Measurements from ENCODE around the gene AIPL1. TPM values are rescaled to one million over a fixed set of nuclear protein-coding genes. Genes with fewer than 3 reads are reported as not detected.

The AIPL1 gene
- total RNA-seq, 1 donor from 2014 or later: not detected

GRCh38 chr17:6464446-6465041 lies 29.6 kb upstream of the AIPL1 start:
- DNase-seq (ENCODE audit: extremely low spot score, unreplicated experiment): no peak
- H3K4me3 Mint-ChIP-seq: no peak overlapping the region
- H3K27ac Mint-ChIP-seq: no peak overlapping the region
- no peak for TF ChIP-seq CTCF (conservative IDR thresholded peaks at IDR 0.05)
- peaks cover 3% of the 10 kb centered on the region for H3K36me3 Mint-ChIP-seq
- no peaks in the 10 kb centered on the region for H3K9me3 Mint-ChIP-seq
- no peaks in the 10 kb centered on the region for H3K27me3 Mint-ChIP-seq
- H3K4me1 Mint-ChIP-seq (ENCODE audit: unreplicated experiment): peaks cover 7% of the 10 kb centered on the region

- Mint-ChIP-seq H3K4me3 (no peak overlapping the region), H3K36me3 (peaks cover 3% of the 10 kb centered on the region), H3K4me1 (ENCODE audit: unreplicated experiment) (peaks cover 7% of the 10 kb centered on the region), H3K27ac (no peak overlapping the region), H3K27me3 (no peaks in the 10 kb centered on the region), H3K9me3 (no peaks in the 10 kb centered on the region)
- no peak for TF ChIP-seq CTCF (conservative IDR thresholded peaks at IDR 0.05)
- DNase-seq (ENCODE audit: extremely low spot score, unreplicated experiment): no peak
Observed at GRCh38 chr17:6463616-6464445, 28.9 kb upstream of the AIPL1 start.

- Mint-ChIP-seq H3K4me1 (ENCODE audit: unreplicated experiment) (peaks cover 7% of the 10 kb centered on the region), H3K9me3 (no peaks in the 10 kb centered on the region), H3K36me3 (peaks cover 3% of the 10 kb centered on the region), H3K27me3 (no peaks in the 10 kb centered on the region), H3K27ac (no peak overlapping the region), H3K4me3 (no peak overlapping the region)
- no peak for TF ChIP-seq CTCF (conservative IDR thresholded peaks at IDR 0.05)
- DNase-seq (ENCODE audit: extremely low spot score, unreplicated experiment): no peak
Observed at GRCh38 chr17:6462692-6463091, 27.8 kb upstream of the AIPL1 start.

GRCh38 chr17:6461792-6462524 lies 27.0 kb upstream of the AIPL1 start:
- Mint-ChIP-seq H3K4me3 (no peak overlapping the region), H3K27me3 (peaks cover 4% of the 10 kb centered on the region), H3K27ac (no peak overlapping the region), H3K4me1 (ENCODE audit: unreplicated experiment) (peaks cover 11% of the 10 kb centered on the region), H3K9me3 (no peaks in the 10 kb centered on the region), H3K36me3 (peaks cover 3% of the 10 kb centered on the region)
- TF ChIP-seq CTCF (conservative IDR thresholded peaks at IDR 0.05): no peak
- no peak for DNase-seq (ENCODE audit: extremely low spot score, unreplicated experiment)

GRCh38 chr17:6461246-6461645 lies 26.3 kb upstream of the AIPL1 start:
- DNase-seq (ENCODE audit: extremely low spot score, unreplicated experiment): no peak
- no peak for TF ChIP-seq CTCF (conservative IDR thresholded peaks at IDR 0.05)
- Mint-ChIP-seq H3K9me3 (no peaks in the 10 kb centered on the region), H3K4me1 (ENCODE audit: unreplicated experiment) (peaks cover 15% of the 10 kb centered on the region), H3K27ac (no peak overlapping the region), H3K4me3 (no peak overlapping the region), H3K27me3 (peaks cover 11% of the 10 kb centered on the region), H3K36me3 (no peaks in the 10 kb centered on the region)

All from type B pancreatic cell (in vitro differentiated cells).